Femur (tissue), 1 donor: Measurements from ENCODE around the gene PBRM1.
A peak's percentile ranks its signal among the peaks of the same experiment; 100 is the strongest.

Experiments
- DNase-seq: peaks from one replicate; pipeline ENCODE4 v3.0.0-alpha.2; 2017

Gene PBRM1

GRCh38 chr3:52502001-52502400, 183.7 kb downstream of the PBRM1 start:
- DNase-seq, result no peak

GRCh38 chr3:52501046-52501445, 184.7 kb downstream of the PBRM1 start:
- DNase-seq, result no peak

GRCh38 chr3:52498137-52499054, 187.3 kb downstream of the PBRM1 start:
- DNase-seq, result peak; percentile 70

GRCh38 chr3:52495777-52496602, 189.7 kb downstream of the PBRM1 start:
- no peak for DNase-seq
